ENCODE measurements around the gene MICAL3.
"Not testable (repeated sequence)": the region's sequence is repeated elsewhere in the genome, so short reads cannot be mapped to it uniquely, and the experiment has no call there.

MICAL3 gene

DNA sequence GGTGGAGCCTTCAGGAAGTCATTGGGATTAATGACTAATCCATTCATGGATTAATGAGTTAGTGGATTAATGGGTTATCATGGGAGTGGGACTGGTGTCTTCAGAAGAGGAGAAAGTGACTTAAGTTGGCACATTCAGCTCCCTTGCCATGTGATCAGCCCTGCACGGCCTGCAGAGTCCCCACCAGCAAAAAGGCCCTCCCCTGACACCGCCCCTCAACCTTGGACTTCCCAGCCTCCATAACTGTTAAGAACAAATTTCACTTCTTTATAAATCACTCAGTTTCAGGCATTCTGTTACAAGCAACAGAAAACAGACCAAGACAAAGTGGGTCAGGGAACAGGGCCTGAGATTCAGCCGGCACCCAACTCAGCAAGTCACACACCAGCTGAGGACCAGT, 85.3 kb downstream of the MICAL3 start:
- no peak for DNase-seq

DNA sequence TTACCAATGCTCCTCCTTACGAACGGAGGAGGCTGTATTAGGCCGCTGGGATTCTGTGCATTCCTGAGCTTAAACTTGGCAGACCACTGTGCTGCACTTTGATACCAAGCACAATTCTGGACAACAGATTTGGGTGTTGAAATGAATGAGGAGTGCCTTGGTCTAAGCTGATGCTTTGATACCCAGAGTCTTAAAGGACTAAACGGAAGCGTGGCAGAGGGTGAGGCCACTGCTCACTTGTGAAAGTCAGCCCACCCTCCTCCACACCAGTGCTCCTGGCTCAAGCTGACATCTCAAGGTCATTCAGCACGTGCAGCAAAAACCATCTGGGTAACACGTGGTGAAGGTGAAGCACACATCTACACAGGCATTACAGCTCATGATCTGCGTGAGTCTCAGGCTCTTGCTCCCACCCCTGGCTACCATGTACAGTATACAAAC, 85.9 kb downstream of the MICAL3 start:
- DNase-seq: no peak

GRCh38 chr22:17932457-17932856, 91.9 kb downstream of the MICAL3 start:
- not testable (repeated sequence) for DNase-seq

DNA sequence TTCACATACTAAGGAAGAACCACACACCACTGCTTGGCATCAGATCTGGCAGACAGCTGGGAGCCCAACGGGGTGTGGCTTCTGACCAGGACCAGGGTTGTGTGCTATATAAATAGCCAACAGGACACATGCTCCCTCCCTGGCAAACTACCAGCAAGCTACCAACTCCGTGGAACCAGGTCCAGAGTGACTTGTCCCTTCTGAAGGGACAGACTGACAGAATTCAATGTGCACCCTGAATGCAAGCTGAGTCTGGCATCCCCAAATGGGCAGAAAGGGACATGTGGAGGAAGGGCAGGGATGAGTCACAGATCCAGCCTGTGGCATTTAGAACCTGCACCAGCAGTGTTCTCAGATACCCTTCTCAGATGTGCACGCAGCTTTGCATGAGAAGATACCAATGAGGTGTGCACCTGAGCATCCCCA, 92.9 kb downstream of the MICAL3 start:
- DNase-seq: no peak

GRCh38 chr22:17930455-17931313, 93.7 kb downstream of the MICAL3 start:
- no peak for DNase-seq

GRCh38 chr22:17929909-17930308, 94.5 kb downstream of the MICAL3 start:
- DNase-seq: no peak

DNA sequence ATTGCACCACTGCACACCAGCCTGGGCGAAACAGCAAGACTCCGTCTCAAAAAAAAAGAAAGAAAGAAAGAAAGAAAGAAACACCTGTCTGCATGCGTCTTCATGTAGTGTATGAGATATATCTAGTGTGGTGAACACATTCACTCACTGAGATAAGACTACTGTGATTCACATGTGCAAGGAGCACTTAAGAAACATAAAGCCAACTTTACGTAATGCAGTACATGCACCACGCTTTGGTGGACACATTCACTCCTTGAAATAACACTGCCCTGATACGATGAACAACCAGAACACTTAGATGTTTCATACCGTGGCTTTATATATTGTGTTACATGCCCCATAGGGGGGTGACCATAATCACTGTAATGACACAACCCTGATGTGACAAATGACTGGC, 96.0 kb downstream of the MICAL3 start:
- no peak for DNase-seq

GRCh38 chr22:17927062-17927461, 97.3 kb downstream of the MICAL3 start:
- no peak for DNase-seq

DNA sequence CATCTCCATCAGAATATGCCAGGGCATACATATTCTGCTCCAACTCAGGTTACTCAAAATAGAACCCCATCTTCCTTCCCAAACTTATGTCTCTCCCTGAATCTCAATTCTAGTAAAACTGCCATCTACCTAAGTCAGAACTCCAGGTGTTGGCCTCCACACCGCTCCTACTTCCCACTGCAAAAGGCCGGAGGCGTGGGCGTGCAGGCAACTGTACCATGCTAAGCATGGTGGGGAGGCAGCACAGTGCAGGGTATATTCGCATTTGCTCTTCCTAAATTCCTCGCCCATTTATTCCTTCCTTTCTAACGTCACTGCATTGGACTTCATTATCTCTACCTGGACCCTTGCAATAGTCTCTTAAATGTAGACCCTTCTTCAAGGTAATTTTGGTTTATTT, 97.8 kb downstream of the MICAL3 start:
- DNase-seq: no peak

DNA sequence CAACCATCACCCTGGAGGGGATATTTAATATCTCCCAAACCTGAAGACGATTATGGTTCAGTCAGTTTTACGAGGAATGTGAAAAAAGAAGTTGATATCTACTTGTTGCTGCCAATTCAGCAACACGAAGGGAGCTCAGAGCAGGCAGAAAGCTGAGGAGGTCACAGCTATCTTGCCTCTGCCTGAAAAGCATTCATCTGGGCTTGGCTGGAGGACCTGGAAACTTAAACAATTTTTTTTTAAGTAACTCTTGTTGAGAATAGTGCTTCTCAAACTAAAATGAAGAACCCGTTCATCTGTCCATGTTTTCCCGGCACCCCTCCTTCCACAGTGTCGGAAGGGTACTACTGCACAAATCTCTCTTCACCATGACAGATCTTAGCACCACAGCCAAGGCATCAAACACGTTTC, 98.9 kb downstream of the MICAL3 start:
- no peak for DNase-seq

DNA sequence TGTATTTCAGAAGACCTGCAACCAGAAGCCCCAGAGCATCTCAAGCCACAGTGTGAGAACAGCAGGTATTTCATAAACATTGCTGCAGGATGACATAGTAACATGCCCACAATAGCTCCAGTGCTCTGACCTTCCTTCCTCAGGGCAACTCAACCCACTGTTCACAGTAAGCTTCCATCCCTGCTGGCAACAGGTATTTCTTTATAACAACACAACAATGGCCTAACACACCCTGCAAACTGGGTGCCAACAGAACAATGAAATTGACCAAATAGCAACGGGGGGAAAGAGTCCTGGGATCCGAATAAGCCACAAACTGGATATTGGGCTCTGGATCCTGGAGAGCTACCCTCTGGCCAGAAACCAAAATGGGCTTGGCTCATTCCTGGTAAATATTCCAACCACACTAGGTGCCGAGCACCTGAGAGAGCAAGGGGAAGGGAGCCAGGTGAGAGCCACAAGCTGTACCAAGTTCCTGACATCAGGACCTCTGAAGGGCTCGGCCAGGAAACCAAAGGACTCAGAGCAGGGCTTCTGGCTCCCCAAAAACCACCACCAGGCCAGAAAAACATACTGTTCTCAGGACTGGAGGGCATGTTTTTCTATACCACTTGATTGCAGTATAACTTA, 99.5 kb downstream of the MICAL3 start:
- no peak for DNase-seq

DNA sequence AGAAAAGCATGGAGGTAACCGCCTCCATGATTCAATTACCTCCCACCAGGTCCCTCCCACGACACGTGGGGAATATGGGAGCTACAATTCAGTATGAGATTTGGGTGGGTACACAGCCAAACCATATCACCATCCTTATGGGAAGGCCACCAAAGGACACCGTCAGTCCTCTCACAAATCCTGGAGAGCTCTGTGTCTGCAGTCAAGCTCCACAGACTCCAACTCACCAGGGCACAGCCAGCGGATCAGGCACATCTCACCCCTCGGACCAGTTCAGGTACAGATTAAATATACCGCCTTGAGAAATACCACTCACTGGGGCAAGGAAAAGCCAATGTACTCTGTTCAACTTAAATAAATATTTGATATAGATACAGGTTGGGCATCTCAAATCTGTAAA, 100.3 kb downstream of the MICAL3 start:
- DNase-seq: no peak

DNA sequence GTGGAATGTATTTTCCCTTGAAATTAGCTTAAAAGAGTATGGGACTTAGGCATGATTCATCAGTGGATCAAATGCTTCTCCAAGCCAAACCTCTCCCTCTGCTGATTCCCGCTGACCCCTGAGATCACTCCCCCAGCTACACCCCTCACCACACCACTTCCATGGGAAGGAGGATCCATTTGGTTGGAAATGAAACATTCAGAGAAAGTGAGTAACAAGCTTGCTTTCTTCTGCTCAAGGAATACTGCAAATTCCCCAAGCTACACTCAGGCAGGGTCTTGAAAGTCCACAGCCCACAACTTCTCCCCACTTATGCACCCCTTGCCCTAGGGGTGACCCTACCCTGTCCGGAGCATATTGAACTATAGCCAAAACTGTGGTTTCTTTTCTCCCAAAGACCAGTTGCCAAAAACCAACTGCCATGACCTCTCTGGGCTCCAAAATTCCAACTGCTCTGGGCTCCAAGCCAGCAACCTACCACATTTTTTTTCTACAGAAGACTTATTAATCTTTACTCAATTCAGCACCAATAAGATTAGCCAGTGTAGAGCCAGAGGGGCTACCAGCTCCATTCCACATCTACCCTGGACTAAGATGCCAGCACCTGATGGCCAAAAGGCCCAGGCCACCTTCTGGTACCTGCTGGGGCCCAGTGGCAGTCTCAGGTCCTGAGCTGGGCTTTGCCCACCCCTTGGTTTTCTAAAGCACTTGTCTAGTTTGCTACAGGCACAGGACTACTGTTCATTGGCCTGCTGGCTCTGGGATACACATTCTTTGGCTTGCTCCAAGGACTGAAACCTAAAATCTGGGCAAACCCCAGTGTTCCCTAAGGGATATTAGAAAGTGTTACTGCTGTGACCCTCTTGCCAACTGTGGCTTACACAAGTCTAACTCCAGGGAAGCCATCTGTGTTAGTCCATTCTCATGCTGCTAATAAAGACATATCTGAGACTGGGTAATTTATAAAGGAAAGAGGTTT, 101.1 kb downstream of the MICAL3 start:
- DNase-seq: no peak

GRCh38 chr22:17921871-17922821, 102.2 kb downstream of the MICAL3 start:
- no peak for DNase-seq

DNA sequence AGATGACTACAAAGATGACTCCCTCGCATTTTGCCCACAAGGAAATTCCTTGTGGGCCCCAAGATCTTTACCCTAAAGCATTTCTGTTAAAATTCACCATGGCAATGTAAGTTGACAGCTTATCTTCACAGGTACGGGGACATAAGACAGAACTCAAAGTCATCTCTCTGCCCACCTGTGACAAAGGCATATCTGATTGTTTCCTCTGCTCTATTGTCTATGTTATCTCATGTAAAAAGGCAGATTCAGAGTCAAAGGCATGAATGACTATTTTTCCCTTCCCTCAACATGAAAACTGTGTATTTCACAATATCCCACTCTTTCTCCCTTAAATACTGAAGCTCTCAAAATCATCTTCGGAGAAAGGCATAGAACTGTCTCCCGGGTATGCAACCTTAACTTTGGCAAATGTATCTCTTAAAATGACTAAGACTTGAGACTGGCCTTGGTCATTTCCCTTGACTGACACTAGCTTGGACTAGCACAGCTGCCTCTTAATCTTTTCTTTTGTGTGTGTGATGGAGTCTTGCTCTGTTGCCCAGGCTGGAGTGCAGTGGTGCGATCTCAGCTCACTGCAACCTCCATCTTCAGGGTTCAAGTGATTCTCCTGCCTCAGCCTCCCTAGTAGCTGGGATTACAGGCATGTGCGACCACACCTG, 103.2 kb downstream of the MICAL3 start:
- DNase-seq: no peak

GRCh38 chr22:17920145-17920605, 104.2 kb downstream of the MICAL3 start:
- DNase-seq: peak in 1 of 51 donors; percentile 14

GRCh38 chr22:17919276-17920144, 104.9 kb downstream of the MICAL3 start:
- DNase-seq: no peak

GRCh38 chr22:17918840-17919239, 105.5 kb downstream of the MICAL3 start:
- no peak for DNase-seq

DNA sequence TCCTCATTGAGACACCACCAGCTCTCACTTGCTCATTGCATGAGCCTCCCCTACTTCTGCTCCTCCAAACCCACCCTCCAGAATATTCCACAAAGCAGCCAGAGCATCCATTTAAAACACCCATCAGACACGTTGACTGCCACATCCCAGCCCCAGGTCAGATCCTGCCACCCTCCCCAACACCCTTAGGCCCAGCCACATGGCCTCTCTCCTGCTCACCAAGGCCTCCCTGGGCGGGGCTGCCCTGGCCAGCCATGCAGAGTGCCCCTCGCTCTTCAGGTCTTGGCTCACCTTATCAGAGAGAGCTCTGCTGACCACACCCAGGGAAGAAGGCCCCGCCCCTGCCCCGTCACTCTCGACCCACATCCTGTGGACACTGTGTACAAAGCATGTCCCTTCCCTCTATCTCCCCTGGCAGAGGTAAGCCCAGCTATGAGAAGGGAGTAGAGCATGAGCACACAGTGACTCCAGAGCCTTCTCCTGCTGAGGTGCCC, 106.8 kb downstream of the MICAL3 start:
- no peak for DNase-seq

Measured in hypothalamus (tissue), 51 donors.